ENCODE results near the gene GRIN3A. TPM values are rescaled to one million over a fixed set of nuclear protein-coding genes. Genes with fewer than 3 reads are reported as not detected.

Gene GRIN3A
- total RNA-seq, 1 donor from 2014 or later: 0.30 TPM

DNA sequence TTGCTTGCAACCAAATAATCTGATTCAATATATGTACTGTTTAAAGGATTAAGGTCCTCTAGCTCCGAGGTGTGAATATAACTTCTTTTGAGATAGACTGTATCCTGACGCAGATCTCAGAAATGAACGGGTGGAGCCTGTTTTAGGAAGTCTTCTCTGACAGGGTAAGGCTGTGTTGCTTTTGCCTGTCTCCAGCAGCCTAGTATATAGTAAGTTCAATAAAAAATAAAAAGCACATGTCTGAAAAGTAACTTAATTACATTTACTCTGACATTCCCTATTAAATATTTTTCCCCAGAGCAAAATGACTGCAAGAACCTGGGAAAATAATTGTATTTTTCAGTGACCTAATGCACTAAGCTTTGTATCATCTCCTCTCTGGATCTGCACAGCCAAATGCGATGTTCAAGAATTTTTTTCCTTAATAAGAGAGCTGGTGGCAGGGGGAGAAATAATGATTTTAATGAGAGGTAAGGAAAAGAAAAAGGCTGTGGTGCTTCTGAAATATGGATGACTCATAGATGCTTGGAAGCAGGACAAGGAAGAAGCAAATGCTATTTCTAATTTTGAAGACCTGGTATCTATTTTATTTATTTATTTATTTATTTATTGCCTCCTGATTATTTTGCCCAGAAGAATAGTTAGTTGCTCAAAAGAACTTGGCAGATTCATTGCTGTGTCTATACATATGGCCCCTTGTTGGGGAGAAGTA, 151.0 kb downstream of the GRIN3A start:
- H3K36me3 Mint-ChIP-seq (ENCODE audit: unreplicated experiment): no peaks in the 10 kb centered on the region
- no peaks in the 10 kb centered on the region for H3K9me3 Mint-ChIP-seq (ENCODE audit: unreplicated experiment)
- TF ChIP-seq, protein P1, sequence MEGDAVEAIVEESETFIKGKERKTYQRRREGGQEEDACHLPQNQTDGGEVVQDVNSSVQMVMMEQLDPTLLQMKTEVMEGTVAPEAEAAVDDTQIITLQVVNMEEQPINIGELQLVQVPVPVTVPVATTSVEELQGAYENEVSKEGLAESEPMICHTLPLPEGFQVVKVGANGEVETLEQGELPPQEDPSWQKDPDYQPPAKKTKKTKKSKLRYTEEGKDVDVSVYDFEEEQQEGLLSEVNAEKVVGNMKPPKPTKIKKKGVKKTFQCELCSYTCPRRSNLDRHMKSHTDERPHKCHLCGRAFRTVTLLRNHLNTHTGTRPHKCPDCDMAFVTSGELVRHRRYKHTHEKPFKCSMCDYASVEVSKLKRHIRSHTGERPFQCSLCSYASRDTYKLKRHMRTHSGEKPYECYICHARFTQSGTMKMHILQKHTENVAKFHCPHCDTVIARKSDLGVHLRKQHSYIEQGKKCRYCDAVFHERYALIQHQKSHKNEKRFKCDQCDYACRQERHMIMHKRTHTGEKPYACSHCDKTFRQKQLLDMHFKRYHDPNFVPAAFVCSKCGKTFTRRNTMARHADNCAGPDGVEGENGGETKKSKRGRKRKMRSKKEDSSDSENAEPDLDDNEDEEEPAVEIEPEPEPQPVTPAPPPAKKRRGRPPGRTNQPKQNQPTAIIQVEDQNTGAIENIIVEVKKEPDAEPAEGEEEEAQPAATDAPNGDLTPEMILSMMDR (IDR thresholded peaks at IDR 0.05): no peak
- no peak overlapping the region for H3K27ac Mint-ChIP-seq (ENCODE audit: unreplicated experiment)
- H3K4me1 Mint-ChIP-seq (ENCODE audit: unreplicated experiment): no peaks in the 10 kb centered on the region
- H3K27me3 Mint-ChIP-seq (ENCODE audit: unreplicated experiment): peaks cover 10% of the 10 kb centered on the region
- H3K4me3 Mint-ChIP-seq (ENCODE audit: unreplicated experiment): no peak overlapping the region
- no peak for DNase-seq (ENCODE audit: extremely low spot score, unreplicated experiment)

DNA sequence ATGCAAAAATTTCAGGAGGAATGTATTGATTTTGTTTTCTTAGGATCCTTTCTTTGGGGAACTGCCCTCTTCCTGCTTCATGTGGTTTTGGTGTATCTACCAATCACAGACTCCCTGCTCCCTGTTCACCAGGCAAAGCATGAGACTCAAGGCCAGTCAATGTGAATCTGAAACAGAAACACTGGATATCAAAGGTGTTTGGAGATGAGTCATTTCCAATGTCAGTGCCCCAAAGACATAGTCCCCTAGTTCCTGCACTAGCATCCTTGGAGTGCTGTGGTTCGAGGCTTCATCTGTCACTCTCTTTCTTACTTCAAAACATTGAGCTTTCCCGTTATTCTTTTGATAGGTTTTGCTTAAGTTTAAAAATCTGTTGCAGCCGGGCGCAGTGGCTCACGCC, 151.8 kb downstream of the GRIN3A start:
- no peaks in the 10 kb centered on the region for H3K36me3 Mint-ChIP-seq (ENCODE audit: unreplicated experiment)
- peaks cover 10% of the 10 kb centered on the region for H3K27me3 Mint-ChIP-seq (ENCODE audit: unreplicated experiment)
- TF ChIP-seq, protein P1 (IDR thresholded peaks at IDR 0.05): no peak
- H3K27ac Mint-ChIP-seq (ENCODE audit: unreplicated experiment): no peak overlapping the region
- H3K4me1 Mint-ChIP-seq (ENCODE audit: unreplicated experiment): no peaks in the 10 kb centered on the region
- DNase-seq (ENCODE audit: extremely low spot score, unreplicated experiment): no peak
- no peaks in the 10 kb centered on the region for H3K9me3 Mint-ChIP-seq (ENCODE audit: unreplicated experiment)
- H3K4me3 Mint-ChIP-seq (ENCODE audit: unreplicated experiment): no peak overlapping the region

DNA sequence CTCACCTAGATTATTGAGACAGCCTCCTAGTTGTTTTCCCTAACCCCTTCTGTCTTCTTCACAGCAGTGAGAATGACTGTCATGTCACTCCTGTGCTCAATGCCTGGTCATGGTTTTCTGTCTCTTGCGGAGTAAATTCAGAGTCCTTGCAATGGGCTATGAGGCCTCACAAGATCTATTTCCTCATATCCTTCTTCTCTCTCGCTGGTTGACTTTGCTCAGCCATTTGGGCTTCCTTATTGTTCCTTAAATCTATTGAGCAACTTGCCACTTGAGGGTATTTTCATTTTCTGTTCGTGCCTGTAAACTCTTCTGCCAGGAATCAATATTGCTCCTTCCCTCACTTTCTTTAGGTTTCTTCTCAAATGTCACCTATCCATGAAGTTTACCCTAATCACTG, 152.7 kb downstream of the GRIN3A start:
- H3K4me1 Mint-ChIP-seq (ENCODE audit: unreplicated experiment): no peaks in the 10 kb centered on the region
- no peak overlapping the region for H3K4me3 Mint-ChIP-seq (ENCODE audit: unreplicated experiment)
- TF ChIP-seq, protein P1 (IDR thresholded peaks at IDR 0.05): no peak
- no peaks in the 10 kb centered on the region for H3K36me3 Mint-ChIP-seq (ENCODE audit: unreplicated experiment)
- DNase-seq (ENCODE audit: extremely low spot score, unreplicated experiment): no peak
- peaks cover 10% of the 10 kb centered on the region for H3K27me3 Mint-ChIP-seq (ENCODE audit: unreplicated experiment)
- no peaks in the 10 kb centered on the region for H3K9me3 Mint-ChIP-seq (ENCODE audit: unreplicated experiment)
- no peak overlapping the region for H3K27ac Mint-ChIP-seq (ENCODE audit: unreplicated experiment)

DNA sequence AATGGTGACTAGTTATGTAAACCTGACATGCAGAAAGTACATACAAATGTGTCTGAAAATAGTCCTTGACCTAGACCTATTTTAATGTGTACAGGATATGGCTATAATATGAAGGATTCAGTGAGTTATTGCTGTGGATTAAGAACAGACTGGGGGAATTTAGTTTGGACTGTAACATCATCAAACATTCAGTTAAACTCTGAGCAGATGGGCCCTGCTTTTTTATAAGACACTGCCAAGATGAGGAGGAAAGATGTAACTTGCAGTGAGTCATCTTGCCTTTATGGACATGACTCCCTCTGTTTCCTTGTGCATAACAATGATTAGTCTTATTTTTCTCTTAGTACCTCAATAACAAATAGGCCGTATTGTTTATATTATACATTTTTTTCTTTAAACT, 155.9 kb downstream of the GRIN3A start:
- no peak for DNase-seq (ENCODE audit: extremely low spot score, unreplicated experiment)
- TF ChIP-seq, protein P1 (IDR thresholded peaks at IDR 0.05): no peak
- Mint-ChIP-seq H3K27me3 (ENCODE audit: unreplicated experiment) (peaks cover 10% of the 10 kb centered on the region), H3K9me3 (ENCODE audit: unreplicated experiment) (no peaks in the 10 kb centered on the region), H3K4me3 (ENCODE audit: unreplicated experiment) (no peak overlapping the region), H3K4me1 (ENCODE audit: unreplicated experiment) (no peaks in the 10 kb centered on the region), H3K27ac (ENCODE audit: unreplicated experiment) (no peak overlapping the region), H3K36me3 (ENCODE audit: unreplicated experiment) (no peaks in the 10 kb centered on the region)

DNA sequence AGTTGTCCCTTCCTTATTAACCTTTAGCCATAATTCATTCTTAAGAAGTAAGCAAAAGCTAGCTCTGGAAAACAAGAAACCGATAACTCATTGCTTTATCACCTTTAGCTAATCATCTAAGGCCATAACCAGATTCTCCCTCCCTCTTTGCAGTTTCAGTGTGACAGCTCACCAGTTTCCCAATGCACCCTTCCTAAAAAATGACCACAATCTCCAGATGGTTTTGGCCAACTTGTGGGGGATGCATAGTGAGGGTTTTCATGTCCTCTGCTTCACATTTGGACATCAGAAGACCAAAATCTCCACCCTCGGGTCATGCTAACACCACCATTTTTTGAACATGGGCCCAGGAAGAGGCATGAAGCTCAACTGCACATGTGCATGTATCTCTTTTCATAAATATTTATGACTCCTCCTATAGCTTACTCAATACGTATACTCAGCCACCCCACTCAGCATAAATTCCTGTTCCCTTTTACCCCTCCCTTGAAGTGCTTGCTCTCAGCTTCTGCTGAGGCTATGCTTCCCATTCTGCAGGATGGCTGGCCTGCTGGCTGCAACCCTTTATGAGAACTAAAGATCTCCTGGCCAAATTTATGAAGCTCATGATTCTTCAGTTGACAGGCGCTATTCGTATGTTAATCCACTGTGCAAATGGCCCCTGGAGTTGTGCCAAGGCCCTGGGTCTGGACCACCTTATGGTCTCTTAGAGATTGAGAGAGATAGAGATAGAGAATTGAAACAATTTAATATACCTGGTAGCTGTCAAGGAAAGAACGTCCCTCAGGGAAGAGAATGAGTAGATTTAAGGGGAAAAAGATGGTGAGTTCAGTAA, 158.5 kb downstream of the GRIN3A start:
- no peak overlapping the region for H3K4me3 Mint-ChIP-seq (ENCODE audit: unreplicated experiment)

More for the DNA sequence above, 158.5 kb downstream of the GRIN3A start:
- Mint-ChIP-seq H3K36me3 (ENCODE audit: unreplicated experiment) (no peaks in the 10 kb centered on the region), H3K9me3 (ENCODE audit: unreplicated experiment) (no peaks in the 10 kb centered on the region), H3K27me3 (ENCODE audit: unreplicated experiment) (no peaks in the 10 kb centered on the region), H3K27ac (ENCODE audit: unreplicated experiment) (no peak overlapping the region), H3K4me1 (ENCODE audit: unreplicated experiment) (peaks cover 11% of the 10 kb centered on the region)
- DNase-seq (ENCODE audit: extremely low spot score, unreplicated experiment): no peak
- TF ChIP-seq, protein P1 (IDR thresholded peaks at IDR 0.05): no peak
